Brain pericyte (primary cell): Measurements from ENCODE around the gene AP1AR.
"Not testable (repeated sequence)": the region's sequence is repeated elsewhere in the genome, so short reads cannot be mapped to it uniquely, and the experiment has no call there.

Experiments
- DNase-seq: peaks from one replicate; pipeline ENCODE4 v3.0.0-alpha.2; 2012; ENCODE audit warnings: low read depth, low spot score

AP1AR gene

GRCh38 chr4:112279025-112279881, 47.7 kb downstream of the AP1AR start:
- DNase-seq, result no peak

GRCh38 chr4:112279882-112280315, 48.3 kb downstream of the AP1AR start:
- no peak for DNase-seq

GRCh38 chr4:112280386-112281056, 48.9 kb downstream of the AP1AR start:
- no peak for DNase-seq

GRCh38 chr4:112281895-112282398, 50.4 kb downstream of the AP1AR start:
- DNase-seq, result not testable (repeated sequence)

- no peak for DNase-seq
Measured at GRCh38 chr4:112282860-112283667, 51.5 kb downstream of the AP1AR start.

- no peak for DNase-seq
Measured at GRCh38 chr4:112284166-112284565, 52.6 kb downstream of the AP1AR start.

- DNase-seq, result no peak
Measured at GRCh38 chr4:112284662-112285411, 53.2 kb downstream of the AP1AR start.

GRCh38 chr4:112287258-112287989, 55.8 kb downstream of the AP1AR start:
- no peak for DNase-seq

GRCh38 chr4:112288455-112288854, 56.9 kb downstream of the AP1AR start:
- DNase-seq, result no peak

- DNase-seq, result no peak
Measured at GRCh38 chr4:112289407-112290253, 58.0 kb downstream of the AP1AR start.

- no peak for DNase-seq
Measured at GRCh38 chr4:112290341-112290740, 58.8 kb downstream of the AP1AR start.

GRCh38 chr4:112296949-112297880, 65.6 kb downstream of the AP1AR start, which contains the start of gene ALPK1:
ALPK1 (plus strand) TSS chr4:112297369.
- peak; percentile 45 for DNase-seq

- no peak for DNase-seq
Measured at GRCh38 chr4:112299721-112300120, 68.1 kb downstream of the AP1AR start.

- DNase-seq, result no peak
Measured at GRCh38 chr4:112302320-112303274, 71.0 kb downstream of the AP1AR start.

- not testable (repeated sequence) for DNase-seq
Measured at GRCh38 chr4:112305477-112305876, 73.9 kb downstream of the AP1AR start.

GRCh38 chr4:112309263-112309791, 77.7 kb downstream of the AP1AR start:
- not testable (repeated sequence) for DNase-seq

GRCh38 chr4:112311516-112311915, 79.9 kb downstream of the AP1AR start:
- no peak for DNase-seq
